ENCODE results near the gene TMEM260. TPM values are rescaled to one million over a fixed set of nuclear protein-coding genes. Genes with fewer than 3 reads are reported as not detected.
"Not testable (repeated sequence)": the region's sequence is repeated elsewhere in the genome, so short reads cannot be mapped to it uniquely, and the experiment has no call there.

TMEM260 gene
- total RNA-seq, 1 donor from 2014 or later: 14.7 TPM

DNA sequence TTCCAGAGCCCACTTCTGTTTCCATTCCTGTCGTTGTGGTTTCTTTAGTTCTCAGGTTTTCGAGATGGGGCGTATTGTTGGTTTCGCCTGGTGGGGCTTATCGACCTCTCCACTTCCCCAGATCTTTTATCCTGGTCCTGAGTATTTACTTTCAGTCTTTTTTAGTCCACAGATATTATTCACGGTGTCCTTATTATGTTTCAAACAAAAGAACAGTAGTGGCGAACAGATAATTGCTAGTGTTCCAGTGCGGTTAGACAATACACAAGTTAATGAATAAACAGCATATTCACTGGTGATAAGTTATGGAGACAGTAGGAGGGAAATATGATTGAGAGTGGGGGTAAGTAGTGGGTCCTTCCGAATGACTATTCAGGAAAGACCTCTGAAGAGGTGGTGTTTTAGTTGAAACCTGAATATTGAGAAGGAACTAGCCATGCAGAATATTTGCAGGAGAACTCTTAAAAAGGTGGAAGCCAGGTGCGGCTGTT lies 668 bp downstream of the TMEM260 start:
- Mint-ChIP-seq H3K36me3 (ENCODE audit: low read depth) (no peaks in the 10 kb centered on the region), H3K4me3 (peak overlapping the region; percentile 94), H3K27ac (peak overlapping the region; percentile 90), H3K9me3 (no peaks in the 10 kb centered on the region), H3K27me3 (no peaks in the 10 kb centered on the region), H3K4me1 (peaks cover 25% of the 10 kb centered on the region)
- intact Hi-C loops (cut with micrococcal nuclease): loop anchor here (2.0 to 10.0 kb wide), 2 partner anchors 481 to 685 kb away; partner anchors contain the start of genes AP5M1 and EXOC5
- no peak for DNase-seq

DNA sequence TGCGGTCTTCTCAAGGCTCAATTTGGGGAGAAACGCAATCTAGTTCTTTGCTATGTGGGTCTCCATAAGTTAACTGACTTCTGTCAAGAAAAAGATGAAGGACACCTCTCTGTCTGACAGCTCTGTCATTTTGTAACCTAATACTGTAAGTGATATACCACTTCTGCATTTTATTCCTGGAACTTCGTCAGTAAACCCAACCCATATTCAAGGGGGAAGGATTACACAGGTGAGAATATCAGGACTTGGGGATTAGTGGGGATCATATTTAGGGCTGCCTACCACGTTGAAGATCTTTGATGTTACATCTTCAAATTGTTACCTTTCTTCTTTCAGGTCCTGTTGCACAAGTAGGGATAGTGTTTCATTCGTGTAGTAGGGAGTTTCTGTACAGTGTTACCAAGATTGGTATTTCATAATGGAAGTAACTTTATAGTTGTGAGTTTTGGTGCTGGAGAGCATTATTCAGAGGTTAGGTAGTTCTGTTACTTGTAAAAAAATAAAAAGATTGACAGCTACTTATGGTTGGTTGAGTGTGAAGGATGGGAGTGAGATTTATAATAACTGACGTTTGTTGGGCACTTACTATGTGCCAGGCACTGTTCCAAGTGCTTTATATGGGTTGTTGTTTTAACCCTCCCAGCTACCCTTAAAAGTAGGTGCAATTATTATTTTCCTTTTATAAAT lies 1.6 kb downstream of the TMEM260 start:
- H3K4me3 Mint-ChIP-seq: peak overlapping the region; percentile 94
- DNase-seq: no peak
- H3K27ac Mint-ChIP-seq: no peak overlapping the region
- no peaks in the 10 kb centered on the region for H3K9me3 Mint-ChIP-seq
- intact Hi-C loops (cut with micrococcal nuclease): loop anchor here (2.0 to 10.0 kb wide), 2 partner anchors 480 to 684 kb away; partner anchors contain the start of genes AP5M1 and EXOC5
- no peaks in the 10 kb centered on the region for H3K27me3 Mint-ChIP-seq
- peaks cover 1% of the 10 kb centered on the region for H3K36me3 Mint-ChIP-seq (ENCODE audit: low read depth)
- H3K4me1 Mint-ChIP-seq: peaks cover 25% of the 10 kb centered on the region

DNA sequence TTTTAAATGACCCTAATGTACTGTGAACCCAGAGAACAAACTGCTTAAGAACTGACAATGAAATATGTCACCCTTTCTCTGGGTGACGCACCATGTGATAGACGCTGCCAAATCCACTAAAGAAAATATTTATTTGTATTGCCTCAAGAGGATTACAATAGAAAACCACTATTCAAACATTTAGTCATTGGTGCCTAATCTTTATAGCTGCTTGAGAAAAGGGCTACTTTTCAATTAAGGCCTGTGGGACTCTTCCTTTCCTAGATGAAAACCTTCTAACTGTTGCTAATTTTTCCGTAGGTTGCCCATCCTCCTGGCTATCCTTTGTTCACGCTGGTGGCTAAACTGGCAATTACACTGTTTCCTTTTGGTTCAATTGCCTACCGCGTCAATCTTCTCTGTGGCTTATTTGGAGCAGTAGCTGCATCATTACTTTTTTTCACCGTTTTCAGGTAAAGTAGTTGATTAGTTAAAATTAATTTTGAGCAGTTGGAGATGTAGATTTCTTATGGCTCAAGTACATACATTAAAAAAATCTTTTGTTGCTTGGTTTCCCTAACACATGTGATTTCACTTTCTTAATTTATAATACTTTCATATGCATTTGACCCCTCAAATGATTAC lies 6.0 kb downstream of the TMEM260 start:
- peaks cover 9% of the 10 kb centered on the region for H3K36me3 Mint-ChIP-seq (ENCODE audit: low read depth)
- peaks cover 21% of the 10 kb centered on the region for H3K4me1 Mint-ChIP-seq
- DNase-seq: no peak
- H3K27ac Mint-ChIP-seq: no peak overlapping the region
- no peaks in the 10 kb centered on the region for H3K9me3 Mint-ChIP-seq
- intact Hi-C loops (cut with micrococcal nuclease): loop anchor here (10.0 kb wide), 1 partner anchor 679 kb away; the partner anchor contains the start of genes AP5M1 and EXOC5
- H3K27me3 Mint-ChIP-seq: no peaks in the 10 kb centered on the region
- no peak overlapping the region for H3K4me3 Mint-ChIP-seq

DNA sequence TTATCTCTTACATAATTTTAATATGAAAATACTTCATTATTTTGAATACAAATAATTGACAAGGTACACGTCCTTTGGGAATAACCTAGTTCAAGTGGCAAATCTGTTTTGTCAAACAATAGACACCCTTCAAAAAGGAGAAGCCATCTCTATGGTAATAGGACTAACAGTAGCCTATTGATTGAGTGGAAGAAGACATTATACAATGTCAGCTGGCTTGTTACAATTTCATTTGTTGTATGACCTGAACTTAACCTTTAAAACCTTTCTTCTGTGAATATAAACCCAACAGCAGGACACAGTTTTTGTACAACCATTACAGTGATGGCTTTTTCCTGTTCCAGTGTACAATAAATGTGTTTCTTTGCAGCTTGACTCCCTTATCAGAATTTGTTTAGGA lies 8.1 kb downstream of the TMEM260 start:
- peaks cover 8% of the 10 kb centered on the region for H3K4me1 Mint-ChIP-seq
- H3K4me3 Mint-ChIP-seq: no peak overlapping the region
- H3K9me3 Mint-ChIP-seq: no peaks in the 10 kb centered on the region
- no peak for DNase-seq
- intact Hi-C loops (cut with micrococcal nuclease): loop anchor here (10.0 kb wide), 1 partner anchor 677 kb away; the partner anchor contains the start of genes AP5M1 and EXOC5
- no peak overlapping the region for H3K27ac Mint-ChIP-seq
- H3K36me3 Mint-ChIP-seq (ENCODE audit: low read depth): peaks cover 9% of the 10 kb centered on the region
- H3K27me3 Mint-ChIP-seq: no peaks in the 10 kb centered on the region

DNA sequence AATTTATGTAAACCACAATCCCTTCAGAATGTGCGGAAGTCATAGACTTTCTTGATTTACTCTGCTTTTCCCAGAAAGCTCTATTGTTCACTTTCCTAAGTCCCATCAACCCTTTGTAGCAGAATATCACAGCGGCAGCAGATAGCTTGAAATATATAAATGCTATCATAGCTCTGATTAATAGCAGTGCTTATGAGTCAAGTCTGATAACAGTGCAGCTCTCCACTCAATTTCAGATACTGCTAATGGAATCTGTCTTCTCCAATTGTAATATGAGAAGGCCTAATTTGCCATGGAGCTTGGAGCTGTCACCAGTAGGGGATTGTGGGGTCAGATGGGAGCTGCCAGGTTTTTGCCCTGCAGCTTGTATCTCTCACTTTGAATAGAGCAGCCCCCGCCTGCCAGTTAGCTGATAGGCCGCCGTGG lies 10.9 kb downstream of the TMEM260 start:
- H3K9me3 Mint-ChIP-seq: no peaks in the 10 kb centered on the region
- intact Hi-C loops (cut with micrococcal nuclease): no loop called here
- H3K4me1 Mint-ChIP-seq: no peaks in the 10 kb centered on the region
- H3K27ac Mint-ChIP-seq: no peak overlapping the region
- no peak overlapping the region for H3K4me3 Mint-ChIP-seq
- no peak for DNase-seq
- no peaks in the 10 kb centered on the region for H3K27me3 Mint-ChIP-seq
- H3K36me3 Mint-ChIP-seq (ENCODE audit: low read depth): peaks cover 14% of the 10 kb centered on the region

DNA sequence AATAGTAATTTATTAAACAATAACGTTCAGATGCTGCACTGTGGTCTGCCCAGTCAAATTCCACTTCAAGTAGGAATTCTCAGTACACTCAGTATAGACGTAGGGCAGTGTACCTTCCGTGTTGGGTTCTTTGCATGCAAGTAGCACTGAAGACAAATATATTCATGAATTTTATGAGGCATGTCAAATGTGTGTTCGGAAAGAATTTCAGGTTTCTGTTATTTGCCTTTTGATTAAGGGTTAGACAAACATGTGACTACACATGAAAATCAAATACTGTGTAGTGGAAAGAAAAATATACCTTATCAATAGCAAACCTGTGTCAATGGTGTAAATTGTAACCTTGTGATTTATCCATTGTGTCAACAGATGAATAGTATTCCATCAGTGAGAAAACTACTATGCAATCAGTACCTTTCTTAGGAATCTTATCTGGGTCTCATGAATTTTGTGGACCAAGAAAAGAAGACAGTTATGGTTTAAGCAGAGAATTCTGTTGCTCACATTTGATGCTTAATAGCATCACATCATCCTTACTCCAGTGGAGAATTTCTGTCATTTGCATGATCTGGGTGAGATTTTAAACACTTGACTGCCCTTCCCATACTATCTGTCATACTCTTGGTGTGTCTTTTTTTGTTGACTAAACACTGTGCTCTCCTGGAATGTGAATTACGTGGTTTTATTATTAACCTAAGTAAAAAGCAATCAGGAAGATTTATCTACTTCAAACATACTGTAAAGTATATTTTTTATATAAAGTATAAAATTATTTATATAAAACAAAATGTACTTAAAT lies 13.3 kb downstream of the TMEM260 start:
- no peaks in the 10 kb centered on the region for H3K27me3 Mint-ChIP-seq
- intact Hi-C loops (cut with micrococcal nuclease): no loop called here
- peaks cover 7% of the 10 kb centered on the region for H3K9me3 Mint-ChIP-seq
- H3K4me3 Mint-ChIP-seq: no peak overlapping the region
- no peak overlapping the region for H3K27ac Mint-ChIP-seq
- no peaks in the 10 kb centered on the region for H3K4me1 Mint-ChIP-seq
- no peak for DNase-seq
- peaks cover 17% of the 10 kb centered on the region for H3K36me3 Mint-ChIP-seq (ENCODE audit: low read depth)

DNA sequence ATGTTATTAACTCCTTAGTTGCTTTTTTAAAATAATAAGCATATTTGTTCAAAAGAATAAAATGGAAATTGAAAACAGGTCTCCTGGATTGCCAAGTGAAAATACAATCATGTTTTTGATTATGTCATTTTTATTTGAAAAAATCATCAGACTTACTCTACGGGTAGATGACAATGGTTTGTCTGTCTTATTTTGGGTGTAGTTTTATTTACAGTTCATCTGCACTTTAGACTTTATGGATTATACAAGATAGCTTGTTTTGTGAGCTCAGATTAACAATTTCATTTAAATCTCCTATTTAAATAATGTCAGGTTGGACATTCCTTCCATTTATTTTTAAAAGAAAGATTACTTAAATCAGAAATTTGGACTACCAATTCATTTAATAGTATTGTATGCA lies 14.8 kb downstream of the TMEM260 start:
- Mint-ChIP-seq H3K27me3 (no peaks in the 10 kb centered on the region), H3K9me3 (peaks cover 10% of the 10 kb centered on the region), H3K4me3 (no peak overlapping the region), H3K27ac (no peak overlapping the region), H3K36me3 (ENCODE audit: low read depth) (peaks cover 19% of the 10 kb centered on the region), H3K4me1 (no peaks in the 10 kb centered on the region)
- DNase-seq: no peak
- intact Hi-C loops (cut with micrococcal nuclease): no loop called here

DNA sequence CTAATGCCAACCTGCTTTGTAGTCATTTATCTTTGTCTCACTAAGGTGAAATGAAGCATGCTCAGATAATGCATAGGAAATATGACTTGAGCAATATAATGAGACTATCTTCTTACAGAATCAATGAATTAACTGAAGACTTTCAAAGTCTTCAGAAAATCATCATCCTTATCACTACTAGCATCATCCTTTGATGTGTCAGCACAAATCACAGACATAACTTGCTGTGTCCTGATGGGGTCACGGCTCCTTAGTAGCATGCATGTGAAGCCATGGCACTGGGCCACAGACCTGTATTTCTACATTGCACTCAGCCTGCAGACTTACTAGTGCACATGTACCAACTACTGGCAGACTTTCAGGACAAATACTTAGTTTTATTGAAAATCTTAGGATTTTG lies 18.9 kb downstream of the TMEM260 start:
- no peak overlapping the region for H3K27ac Mint-ChIP-seq
- H3K36me3 Mint-ChIP-seq (ENCODE audit: low read depth): peaks cover 19% of the 10 kb centered on the region
- no peaks in the 10 kb centered on the region for H3K4me1 Mint-ChIP-seq
- no peak for DNase-seq
- no peak overlapping the region for H3K4me3 Mint-ChIP-seq
- intact Hi-C loops (cut with micrococcal nuclease): no loop called here
- H3K27me3 Mint-ChIP-seq: no peaks in the 10 kb centered on the region
- H3K9me3 Mint-ChIP-seq: peaks cover 10% of the 10 kb centered on the region

DNA sequence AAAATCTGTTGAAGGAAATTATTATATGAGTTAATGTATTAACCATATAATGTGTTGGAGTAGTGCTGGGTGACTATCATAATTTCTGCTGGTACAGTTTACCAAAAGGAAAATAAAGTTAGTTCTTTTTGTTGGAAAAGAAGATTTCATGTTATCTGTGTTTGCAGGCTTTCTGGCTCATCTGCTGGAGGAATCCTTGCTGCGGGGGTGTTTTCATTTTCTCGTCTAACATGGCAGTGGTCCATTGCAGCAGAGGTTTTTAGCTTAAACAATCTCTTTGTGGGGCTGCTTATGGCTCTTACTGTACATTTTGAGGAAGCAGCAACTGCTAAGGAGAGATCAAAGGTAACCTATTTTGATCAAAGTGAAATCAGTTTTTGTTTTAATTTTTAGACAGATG lies 24.1 kb downstream of the TMEM260 start:
- peaks cover 14% of the 10 kb centered on the region for H3K36me3 Mint-ChIP-seq (ENCODE audit: low read depth)
- H3K9me3 Mint-ChIP-seq: no peaks in the 10 kb centered on the region
- H3K27ac Mint-ChIP-seq: no peak overlapping the region
- no peaks in the 10 kb centered on the region for H3K4me1 Mint-ChIP-seq
- no peak for DNase-seq
- H3K4me3 Mint-ChIP-seq: no peak overlapping the region
- no peaks in the 10 kb centered on the region for H3K27me3 Mint-ChIP-seq
- intact Hi-C loops (cut with micrococcal nuclease): no loop called here

DNA sequence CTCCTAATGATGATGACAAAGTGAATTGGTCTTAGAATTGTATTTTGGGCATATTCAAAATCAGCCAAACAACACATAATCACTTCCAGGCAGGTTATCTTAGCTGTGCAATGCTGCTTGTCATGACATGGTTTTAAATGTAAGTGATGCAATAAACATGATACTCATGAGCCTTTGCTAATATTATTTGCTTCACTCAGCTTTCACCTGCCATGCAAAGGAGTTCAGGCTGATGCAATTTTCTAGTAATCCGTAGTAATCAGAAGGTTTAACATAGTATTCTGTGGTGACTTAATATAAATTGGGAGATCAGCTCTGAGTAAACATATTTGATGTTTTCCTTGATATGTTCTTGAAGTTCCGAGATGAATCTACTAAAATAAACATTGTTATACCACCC lies 29.1 kb downstream of the TMEM260 start:
- Mint-ChIP-seq H3K9me3 (no peaks in the 10 kb centered on the region), H3K4me3 (no peak overlapping the region), H3K27me3 (no peaks in the 10 kb centered on the region), H3K4me1 (no peaks in the 10 kb centered on the region), H3K36me3 (ENCODE audit: low read depth) (peaks cover 28% of the 10 kb centered on the region), H3K27ac (no peak overlapping the region)
- no peak for DNase-seq
- intact Hi-C loops (cut with micrococcal nuclease): no loop called here

DNA sequence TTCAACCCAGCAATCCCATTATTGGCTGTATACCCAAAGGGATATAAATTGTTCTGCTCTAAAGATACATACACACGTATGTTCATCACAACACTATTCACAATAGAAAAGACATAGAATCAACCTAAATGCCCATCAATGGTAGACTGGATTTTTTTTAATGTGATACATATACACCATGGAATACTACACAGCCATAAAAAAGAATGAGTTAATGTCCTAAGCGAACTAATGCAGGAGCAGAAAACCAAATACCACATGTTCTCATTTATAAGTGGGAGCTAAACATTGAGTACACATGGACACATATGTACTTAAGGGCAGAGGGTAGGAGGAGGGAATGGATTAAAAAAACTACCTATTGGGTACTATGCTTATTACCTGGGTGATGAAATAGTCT lies 32.1 kb downstream of the TMEM260 start:
- H3K27me3 Mint-ChIP-seq: not testable (repeated sequence)

DNA sequence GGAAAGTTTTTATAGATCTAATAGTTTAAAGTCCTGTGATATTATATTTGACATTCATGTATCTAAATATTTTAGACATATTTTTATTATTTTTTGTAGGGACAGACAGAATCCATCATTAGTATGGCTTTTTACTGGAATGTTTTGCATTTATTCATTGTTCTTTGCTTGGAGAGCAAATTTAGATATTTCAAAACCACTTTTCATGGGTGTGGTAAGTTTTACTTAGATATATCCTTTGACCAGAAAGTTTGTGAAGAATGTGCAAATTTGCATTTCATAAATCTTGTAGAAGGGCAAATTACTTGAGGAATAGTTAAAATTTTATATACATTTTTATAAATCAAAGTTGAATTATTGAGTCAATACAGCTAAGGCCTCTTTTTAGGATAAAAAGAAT lies 37.5 kb downstream of the TMEM260 start:
- no peak overlapping the region for H3K4me3 Mint-ChIP-seq
- no peaks in the 10 kb centered on the region for H3K4me1 Mint-ChIP-seq
- no peaks in the 10 kb centered on the region for H3K9me3 Mint-ChIP-seq
- no peak for DNase-seq
- intact Hi-C loops (cut with micrococcal nuclease): no loop called here
- no peaks in the 10 kb centered on the region for H3K27me3 Mint-ChIP-seq
- H3K27ac Mint-ChIP-seq: no peak overlapping the region
- peaks cover 26% of the 10 kb centered on the region for H3K36me3 Mint-ChIP-seq (ENCODE audit: low read depth)

More for the DNA sequence above, 32.1 kb downstream of the TMEM260 start:
- intact Hi-C loops (cut with micrococcal nuclease); H3K27ac Mint-ChIP-seq; H3K4me1 Mint-ChIP-seq; H3K4me3 Mint-ChIP-seq; H3K9me3 Mint-ChIP-seq; DNase-seq: not testable (repeated sequence)
- H3K36me3 Mint-ChIP-seq (ENCODE audit: low read depth): peaks cover 30% of the 10 kb centered on the region

DNA sequence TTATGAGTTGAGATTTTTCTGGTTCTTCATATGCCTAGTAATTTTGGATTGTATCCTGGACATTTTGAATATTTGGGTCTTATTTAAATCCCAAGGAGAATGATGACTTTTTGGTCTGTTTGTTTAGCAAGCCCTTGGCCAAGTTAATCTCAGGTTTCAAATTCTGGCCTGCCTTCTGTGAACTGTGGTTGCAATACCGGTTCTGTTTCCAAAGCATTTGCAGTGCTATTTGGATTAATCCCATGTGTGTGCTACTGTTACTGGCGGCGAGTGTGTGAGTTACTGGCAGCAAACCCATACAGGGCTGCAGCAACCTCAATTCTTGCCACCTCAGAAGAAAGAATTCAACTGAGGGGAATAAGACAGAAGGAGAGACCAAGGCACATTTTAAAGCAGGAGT lies 51.1 kb downstream of the TMEM260 start:
- no peak for DNase-seq
- H3K27ac Mint-ChIP-seq: no peak overlapping the region
- H3K4me1 Mint-ChIP-seq: no peaks in the 10 kb centered on the region
- no peak overlapping the region for H3K4me3 Mint-ChIP-seq
- H3K36me3 Mint-ChIP-seq (ENCODE audit: low read depth): peaks cover 58% of the 10 kb centered on the region
- intact Hi-C loops (cut with micrococcal nuclease): no loop called here
- peaks cover 8% of the 10 kb centered on the region for H3K9me3 Mint-ChIP-seq
- no peaks in the 10 kb centered on the region for H3K27me3 Mint-ChIP-seq

DNA sequence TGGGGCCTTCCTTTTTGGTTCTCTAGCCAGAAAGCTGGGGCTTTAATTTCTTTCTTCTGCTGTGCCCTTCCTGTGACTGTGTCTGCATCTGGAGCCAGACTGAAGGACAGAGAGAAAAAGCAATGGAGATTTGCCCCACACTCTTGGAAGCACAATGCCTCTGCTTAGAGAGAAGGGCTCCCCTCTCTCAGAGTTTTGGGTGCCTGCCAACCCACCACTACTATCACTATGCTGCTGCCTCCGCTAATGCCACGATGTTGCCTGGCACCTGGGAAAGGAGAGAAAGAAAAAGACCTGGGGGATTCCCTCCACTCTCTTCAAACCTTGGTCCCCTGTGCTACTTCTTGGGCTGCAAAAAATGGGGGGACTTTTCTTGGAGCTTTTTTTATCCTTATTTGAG lies 52.6 kb downstream of the TMEM260 start:
- Mint-ChIP-seq H3K27ac (no peak overlapping the region), H3K27me3 (no peaks in the 10 kb centered on the region), H3K4me3 (no peak overlapping the region), H3K9me3 (peaks cover 8% of the 10 kb centered on the region), H3K4me1 (no peaks in the 10 kb centered on the region), H3K36me3 (ENCODE audit: low read depth) (peaks cover 70% of the 10 kb centered on the region)
- DNase-seq: no peak
- intact Hi-C loops (cut with micrococcal nuclease): no loop called here

Data from activated CD4-positive, alpha-beta T cell treated with anti-CD3 and anti-CD28 coated beads, Interleukin-2, amount 10 ng/mL, durations not matched to agents 24 days and 14 days (primary cell).